Head of caudate nucleus (tissue), 42 donors: ENCODE data around the gene IREB2.
"Not testable (repeated sequence)": the region's sequence is repeated elsewhere in the genome, so short reads cannot be mapped to it uniquely, and the experiment has no call there.

Experiments used
- DNase-seq, 42 donors: peaks; one replicate each; pipeline versions ENCODE4 v3.0.0 to v3.0.0-alpha.2; 2020 to 2021; ENCODE audit warnings: mixed read lengths in 7 of 42
- intact Hi-C: fragments of 100-400 bp; cut with DNase I; formaldehyde crosslinking; loops from one replicate; pipeline ENCODE4 v1.15.0; 2022

Gene IREB2

DNA sequence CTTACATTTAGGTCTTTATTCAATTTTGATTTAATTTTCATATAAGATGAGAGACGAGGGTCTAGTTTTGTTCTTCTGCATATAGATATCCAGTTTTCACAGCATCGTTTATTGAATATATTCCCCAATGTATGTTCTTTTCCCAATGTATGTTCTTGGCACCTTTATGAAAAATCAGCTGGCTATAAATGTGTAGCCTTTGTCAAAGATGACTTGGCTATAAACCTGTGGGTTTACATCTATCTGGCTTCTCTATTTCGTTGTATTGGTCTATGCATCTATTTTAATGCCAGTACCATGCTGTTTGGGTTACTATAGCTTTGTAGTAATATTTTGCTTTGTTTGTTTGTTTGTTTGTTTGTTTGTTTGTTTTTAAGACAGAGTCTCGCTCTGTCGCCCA is 11.7 kb upstream of the IREB2 start:
- no peak for DNase-seq
- intact Hi-C loops, result loop anchor here (10.0 kb wide), 1 partner anchor 59 kb away; no protein-coding TSS in a partner anchor

DNA sequence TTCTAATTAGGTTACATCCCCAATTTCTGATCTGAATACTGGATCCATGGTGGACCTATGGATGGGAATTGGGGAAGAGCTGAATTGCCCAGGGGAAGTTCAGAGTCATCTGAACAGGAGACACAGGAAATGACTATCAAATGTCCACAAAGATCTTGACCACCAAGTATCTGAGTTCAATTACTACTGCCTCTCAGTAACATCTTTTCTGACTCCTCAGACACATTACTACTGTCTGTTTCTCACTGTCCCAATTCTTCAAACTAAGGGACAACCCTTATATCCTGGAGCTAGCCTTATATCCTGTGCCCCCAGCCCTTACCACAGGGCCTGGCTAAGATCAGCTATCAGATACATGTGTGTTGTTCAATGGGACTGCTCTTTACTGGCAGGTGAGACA is 10.1 kb upstream of the IREB2 start:
- intact Hi-C loops, result loop anchor here (10.0 kb wide), 1 partner anchor 57 kb away; no protein-coding TSS in a partner anchor
- DNase-seq, result no peak

DNA sequence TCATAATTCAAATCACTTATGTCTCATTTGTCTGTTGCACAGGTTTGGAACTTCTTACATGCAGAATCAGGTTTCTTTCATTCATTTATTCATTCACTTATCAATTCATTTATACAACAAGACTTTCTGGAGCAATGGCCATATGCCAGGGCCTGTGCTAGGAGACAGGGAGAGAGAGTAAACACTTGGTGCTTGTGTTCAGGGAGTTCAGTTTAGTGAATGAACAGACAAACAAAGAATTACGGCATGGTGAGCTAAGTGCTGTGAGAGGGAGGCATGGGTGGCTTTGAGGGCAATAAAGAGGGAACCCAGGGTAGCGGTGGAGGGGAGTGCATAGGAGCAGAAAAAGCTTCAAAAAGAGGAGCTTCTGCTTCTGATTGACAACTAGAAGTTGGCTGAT is 8.5 kb upstream of the IREB2 start:
- DNase-seq, result peak in 2 of 42 donors; percentile 16
- intact Hi-C loops, result loop anchor here (10.0 kb wide), 1 partner anchor 55 kb away; no protein-coding TSS in a partner anchor

DNA sequence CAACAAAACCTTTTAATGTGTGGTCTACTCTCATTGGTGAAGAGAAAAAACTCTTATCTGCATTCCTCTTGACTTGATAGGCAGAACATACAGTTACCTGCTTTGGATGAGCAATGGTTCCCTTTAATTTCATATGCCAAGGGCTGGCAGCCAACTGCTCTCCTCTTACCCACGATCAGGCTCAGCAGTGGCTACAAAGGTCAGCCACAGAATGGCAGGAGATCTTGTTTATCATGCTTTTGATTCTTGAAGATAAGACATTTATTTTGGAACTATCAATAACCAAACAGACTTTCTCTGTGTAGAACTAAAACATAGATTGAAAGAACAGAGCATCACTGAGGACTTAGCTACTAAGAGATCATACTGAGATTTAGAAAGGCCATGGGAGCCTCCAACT is 6.1 kb upstream of the IREB2 start:
- no peak for DNase-seq
- intact Hi-C loops, result no loop called here

DNA sequence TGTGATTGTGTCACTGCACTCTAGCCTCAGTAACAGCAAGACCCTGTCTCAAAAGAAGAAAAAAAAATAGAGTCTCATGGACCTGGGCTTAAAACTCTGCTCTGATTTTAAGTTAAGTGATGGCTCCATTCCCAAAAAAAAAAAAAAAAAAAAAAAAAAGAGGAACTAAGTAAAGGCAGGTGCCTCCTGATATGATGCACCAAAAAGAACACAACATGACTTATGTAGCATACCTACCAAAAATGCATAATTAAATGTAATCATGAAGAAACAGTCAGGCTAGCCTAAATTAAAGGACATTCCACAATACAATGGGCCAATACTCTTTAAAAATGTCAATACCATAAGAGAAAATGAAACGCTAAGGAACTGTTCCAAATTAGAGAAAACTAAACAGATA is 5.4 kb upstream of the IREB2 start:
- no peak for DNase-seq
- intact Hi-C loops, result no loop called here

DNA sequence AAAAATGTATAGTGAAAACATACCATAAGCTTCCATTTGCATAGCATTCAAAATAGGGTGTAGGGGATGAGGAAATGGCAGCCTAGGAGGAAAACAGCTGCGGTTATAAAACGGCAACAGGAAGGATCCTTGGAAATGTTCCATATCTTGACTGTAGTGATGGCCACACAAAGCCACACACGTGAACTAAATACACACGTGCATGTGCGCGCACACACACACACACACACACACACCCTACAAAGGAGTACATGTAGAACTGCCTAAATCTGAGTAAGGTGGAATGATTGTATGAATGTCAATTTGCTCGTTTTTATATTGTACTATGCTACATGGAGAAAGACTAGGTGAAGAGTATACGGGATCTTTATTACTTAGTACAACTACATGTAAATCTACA is 3.9 kb upstream of the IREB2 start:
- intact Hi-C loops, result no loop called here
- DNase-seq, result no peak

DNA sequence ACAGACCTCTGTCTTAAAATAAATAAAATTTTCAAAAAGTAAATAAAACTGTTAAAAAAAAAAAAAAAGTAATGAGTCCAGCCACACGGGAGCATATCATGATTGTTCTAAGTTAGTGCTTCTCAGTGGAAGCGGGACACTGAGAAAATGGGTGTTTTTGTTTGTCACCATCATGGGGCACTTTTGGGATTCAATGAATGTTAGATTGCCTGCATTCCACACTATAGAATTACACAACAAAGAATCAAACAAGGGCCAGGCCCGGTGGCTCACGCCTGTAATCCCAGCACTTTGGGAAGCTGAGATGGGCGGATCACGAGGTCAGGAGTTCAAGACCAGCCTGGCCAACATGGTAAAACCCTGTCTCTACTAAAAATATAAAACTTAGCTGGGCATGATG is 3.3 kb upstream of the IREB2 start:
- DNase-seq, result not testable (repeated sequence)
- intact Hi-C loops, result loop anchor here (5.0 kb wide), 2 partner anchors 103 to 132 kb away; no protein-coding TSS in a partner anchor

DNA sequence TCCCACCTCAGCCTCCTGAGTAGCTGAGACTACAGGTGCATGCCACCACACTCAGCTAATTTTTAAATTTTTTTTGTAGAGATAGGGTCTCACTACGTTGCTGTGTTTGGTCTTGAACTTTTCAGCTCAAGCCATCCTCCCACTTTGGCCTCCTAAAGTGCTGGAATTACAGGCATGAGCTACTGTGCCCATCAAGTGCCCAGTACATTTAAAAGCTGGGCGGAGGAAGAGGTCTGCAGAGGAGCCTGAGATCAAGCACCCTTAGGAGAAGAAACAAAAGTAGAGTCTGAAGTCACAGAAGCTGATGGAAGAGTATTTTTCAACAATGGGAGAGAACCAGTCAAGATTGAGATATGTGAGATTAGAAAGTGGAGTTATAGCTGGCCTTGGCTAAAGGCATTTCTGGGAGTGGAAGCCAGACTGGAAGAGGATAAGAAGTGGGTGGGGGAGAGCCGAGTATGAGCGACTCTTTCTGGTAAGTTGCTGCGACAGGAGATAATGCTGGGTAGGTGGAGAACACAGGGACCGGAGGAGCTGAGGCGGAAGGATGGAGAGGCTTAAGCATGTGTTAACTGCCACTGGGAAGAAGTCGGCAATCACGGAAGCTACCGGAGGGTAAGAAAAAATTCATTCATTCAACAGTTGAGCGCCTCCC is 782 bp upstream of the IREB2 start:
- intact Hi-C loops, result loop anchor here (5.0 kb wide), 2 partner anchors 100 to 135 kb away; no protein-coding TSS in a partner anchor
- no peak for DNase-seq

DNA sequence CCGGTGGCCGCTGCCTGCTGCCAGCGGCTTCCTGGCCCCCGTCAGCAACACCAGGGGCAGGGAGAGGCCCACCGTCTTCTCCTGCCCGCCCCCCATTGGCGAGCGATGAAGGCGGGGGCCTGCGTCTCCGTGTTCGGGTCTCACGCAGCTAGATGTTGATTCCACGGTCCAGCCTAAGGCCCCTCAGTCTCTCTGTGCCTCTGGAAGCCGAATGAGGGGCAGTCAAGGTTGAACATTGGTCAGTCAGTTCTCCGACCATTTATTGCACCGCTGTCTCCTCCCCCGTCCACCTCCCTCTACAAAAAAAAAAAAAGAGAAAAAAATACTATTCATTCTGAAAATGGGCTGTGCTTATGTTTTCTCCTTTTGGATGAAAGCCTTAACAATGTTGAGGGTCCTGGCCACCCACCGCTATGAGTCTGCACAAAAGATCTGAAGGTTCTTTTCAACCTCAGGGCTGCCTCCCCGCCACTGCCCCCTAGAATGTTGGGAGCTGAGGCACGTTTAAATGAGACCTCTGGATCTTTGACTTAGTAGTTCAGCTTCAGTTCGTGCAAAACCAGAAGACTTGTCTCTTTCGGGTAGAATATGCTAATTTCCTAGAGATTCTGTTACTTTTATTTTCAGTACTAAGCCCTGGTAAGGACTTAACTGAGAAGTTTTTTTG is 736 bp downstream of the IREB2 start:
- intact Hi-C loops, result loop anchor here (5.0 kb wide), 2 partner anchors 99 to 136 kb away; no protein-coding TSS in a partner anchor
- DNase-seq, result peak in 17 of 42 donors; percentile 7 to 52 (median 23)

DNA sequence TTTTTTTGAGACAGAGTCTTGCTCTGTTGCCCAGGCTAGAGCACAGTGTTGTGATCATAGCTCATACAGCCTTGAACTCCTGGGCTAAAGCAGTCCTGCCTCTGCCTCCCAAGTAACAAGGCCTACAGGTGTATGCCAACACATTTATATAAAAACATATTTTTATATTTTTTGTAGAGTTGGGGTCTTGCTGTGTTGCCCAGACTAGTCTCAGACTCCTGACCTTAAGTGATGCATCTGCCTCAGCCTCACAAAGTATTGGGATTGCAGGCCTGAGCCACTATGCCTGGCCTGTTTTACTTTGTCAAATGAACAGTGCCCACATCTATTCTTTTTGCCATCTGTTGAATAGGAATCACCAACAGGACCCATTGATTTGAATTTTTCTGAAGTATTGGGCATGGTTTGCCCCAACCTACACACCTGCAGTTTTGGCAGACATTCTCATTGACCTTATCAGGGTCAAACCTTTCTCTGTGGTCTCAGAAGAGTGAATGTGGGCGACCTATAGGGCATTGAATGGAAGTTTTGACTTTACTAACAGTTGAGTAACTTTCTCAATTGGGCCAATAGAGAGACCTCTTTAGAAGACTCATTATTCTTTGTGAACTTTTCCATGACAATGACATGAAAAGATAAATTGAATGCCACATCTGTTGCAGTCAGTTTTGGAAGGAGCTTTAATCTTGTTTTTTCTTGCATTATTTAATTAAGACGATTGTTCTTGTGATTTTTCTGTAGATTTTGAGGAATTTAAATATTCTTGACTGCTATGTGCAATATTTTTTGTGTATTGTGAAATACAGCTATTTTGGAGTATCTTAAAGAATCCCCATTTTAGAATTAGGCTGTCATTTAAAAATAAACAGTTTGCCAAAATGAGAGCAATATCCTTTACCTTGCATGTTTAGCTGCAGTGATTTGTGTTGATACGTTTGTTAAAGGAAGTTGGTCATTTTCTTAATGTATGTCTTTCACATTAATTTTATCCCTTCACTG is 2.7 kb downstream of the IREB2 start:
- DNase-seq, result no peak
- intact Hi-C loops, result no loop called here

DNA sequence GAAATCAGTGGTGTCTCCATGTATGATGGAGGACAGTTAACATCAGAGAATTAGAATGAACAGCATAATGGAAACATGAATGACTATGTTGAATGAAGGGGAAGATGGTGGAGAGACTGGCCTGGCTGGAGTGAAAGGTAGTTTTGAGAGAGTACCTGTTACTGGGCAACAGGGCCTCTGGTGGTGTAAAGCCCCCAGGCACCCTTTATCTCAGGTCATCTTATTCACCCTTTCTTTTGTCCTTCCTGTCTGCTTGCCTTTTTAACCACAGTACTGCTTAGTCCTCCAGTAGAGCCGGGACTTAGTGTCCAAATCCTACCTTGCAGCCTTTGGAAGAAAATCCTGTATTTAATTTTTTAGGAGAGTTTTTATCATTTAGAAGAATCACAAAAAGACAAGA is 6.2 kb downstream of the IREB2 start:
- no peak for DNase-seq
- intact Hi-C loops, result no loop called here

DNA sequence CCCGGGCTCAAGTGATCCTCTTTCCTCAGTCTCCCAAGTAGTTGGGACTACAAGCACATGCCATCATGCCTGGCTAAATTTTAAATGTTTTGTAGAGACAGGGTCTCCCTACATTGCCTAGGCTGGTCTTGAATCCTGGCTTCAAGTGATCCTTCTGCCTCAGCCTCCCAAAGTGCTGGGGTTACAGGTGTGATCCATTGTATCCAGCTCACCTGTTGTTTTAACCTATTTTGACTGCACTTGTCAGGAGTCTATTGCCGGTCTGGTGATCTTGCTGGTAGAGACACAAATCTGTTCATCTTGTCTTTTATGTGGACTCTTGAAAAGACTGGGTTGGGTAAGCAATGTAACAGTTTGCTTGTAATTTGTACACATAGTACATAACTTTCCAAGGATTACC is 7.9 kb downstream of the IREB2 start:
- no peak for DNase-seq
- intact Hi-C loops, result no loop called here

DNA sequence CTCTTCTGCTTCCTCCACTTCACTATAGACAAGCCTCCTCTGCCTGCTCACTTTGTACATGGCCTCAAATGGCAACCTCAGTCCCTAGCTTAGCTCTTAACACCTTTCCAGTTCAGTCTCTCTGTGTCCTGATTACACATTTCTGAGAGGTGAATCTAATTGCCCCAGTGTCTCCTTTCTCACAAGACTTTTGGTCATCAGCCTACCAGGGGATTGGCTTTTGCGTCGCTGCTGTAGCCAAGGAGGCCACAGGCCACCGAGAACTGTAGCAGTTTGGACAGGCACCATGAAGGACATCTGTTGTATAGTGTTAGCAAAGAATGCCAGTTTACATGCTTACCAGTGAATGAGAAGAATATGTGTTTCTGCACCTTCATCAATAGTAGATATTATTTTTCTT is 8.5 kb downstream of the IREB2 start:
- intact Hi-C loops, result no loop called here
- DNase-seq, result no peak

DNA sequence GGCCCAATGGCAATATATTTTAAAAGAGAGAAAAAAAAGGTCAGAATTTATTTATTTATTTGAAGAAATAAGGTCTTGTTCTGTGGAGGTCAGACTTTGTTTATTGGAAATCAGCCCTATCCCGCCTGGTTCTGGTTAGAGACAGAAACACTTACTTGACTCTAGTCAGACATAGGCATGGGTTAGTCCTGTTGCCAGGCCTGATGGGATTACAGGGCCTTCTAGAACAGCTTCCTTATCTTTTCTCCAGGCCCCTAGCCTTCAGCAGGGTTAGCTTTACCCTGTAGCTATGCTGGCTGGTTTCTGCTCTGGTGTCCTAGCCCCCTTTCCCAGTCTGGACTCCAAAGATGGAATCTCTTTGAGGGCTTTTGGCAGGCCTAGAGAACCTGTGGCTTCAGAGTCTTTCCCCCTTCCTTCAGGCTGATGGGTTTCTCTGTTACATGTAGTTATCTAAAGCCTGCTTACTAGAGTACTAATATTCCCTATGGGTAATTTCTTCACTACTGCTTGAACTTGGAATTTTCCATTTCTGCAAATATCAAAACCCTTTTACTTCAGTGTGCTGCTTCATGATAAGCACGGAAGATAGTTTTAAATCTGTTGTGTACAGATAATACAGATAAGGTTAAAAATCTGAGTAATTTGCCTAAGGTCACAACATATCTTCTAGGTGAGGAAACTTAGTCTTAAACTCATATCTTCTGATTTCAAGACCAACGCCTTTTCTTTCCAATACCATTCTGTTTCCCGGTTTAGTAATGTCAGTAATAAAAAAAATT is 10.6 kb downstream of the IREB2 start:
- intact Hi-C loops, result no loop called here
- no peak for DNase-seq

DNA sequence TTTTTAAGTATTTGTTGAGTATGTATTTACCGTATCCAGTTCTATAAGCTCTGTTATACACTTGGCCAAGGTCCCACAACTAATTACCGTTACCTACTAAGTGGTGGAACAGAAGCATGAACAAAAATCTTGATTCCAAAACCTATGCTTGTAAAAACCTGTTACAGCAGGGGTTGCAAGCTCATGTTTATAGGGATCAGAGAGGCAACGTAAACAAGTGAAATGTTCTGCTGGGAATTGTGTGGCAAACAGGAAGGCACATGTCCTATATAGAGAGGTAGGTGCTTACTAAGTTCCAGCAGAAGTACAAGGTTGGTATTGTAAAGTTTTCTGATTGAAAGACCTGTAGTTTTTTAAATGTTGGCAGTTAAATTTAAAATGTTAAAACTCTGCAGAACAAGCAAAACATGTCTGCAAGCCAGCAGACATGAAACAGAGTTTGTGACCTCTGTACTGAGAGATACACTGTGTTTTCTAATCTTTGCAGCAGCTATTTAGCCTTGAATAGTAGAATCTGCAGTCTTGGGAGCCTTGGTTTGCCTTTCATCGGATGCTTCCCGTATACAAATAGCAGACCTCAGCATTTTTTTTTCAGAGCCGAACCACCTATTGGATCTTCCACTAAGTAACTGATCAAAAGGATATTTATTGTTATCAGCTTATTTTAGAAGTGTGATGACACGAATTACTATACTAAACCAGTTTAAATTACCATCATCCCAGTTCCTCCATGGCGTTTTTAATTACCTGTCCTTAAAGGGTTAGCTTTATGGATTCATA is 11.4 kb downstream of the IREB2 start:
- intact Hi-C loops, result no loop called here
- DNase-seq, result no peak

DNA sequence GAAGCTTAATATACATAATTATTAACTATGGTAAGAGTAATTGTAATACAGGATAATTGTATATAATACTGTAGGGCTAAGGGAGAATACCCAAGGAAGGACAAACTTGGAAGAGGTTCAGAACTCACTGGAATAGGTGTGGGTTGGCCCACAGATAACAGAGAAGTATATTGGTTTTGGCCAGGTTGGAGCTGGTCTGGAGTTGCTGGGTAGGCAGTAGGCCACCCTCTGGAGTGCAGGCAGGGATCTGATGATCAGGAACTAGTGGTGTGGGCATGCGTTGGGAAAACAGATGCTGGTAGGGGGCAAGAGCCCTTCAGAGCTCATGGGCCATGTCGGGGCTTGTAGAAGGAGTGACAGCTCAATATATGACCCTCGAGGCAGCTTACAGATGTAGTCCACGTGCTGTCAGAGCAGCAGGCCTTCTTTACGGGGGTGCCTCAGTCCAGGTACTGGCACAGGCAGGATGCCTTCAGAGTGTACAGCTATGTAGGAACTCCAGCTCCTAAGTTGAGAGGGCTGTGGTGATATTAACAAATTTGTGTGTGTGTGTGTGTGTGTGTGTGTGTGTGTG is 12.4 kb downstream of the IREB2 start:
- intact Hi-C loops, result no loop called here
- no peak for DNase-seq

DNA sequence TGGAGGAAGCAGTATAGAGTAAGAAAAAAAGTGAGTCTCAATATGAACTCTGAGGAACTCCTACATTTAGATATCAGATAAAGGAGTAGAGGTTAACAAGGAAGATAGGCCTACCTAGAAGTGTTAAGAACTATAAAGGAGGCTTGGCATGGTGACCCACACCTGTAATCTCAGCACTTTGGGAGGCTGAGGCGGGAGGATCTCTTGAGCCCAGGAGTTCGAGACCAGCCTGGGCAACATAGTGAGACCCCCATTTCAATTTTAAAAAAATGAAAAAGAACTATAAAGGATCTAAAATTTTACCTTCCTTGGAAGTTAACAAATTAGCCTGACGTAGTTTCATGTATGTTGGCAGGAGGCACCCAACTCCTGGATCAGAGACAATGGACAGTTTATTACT is 14.5 kb downstream of the IREB2 start:
- intact Hi-C loops, result no loop called here
- DNase-seq, result no peak

DNA sequence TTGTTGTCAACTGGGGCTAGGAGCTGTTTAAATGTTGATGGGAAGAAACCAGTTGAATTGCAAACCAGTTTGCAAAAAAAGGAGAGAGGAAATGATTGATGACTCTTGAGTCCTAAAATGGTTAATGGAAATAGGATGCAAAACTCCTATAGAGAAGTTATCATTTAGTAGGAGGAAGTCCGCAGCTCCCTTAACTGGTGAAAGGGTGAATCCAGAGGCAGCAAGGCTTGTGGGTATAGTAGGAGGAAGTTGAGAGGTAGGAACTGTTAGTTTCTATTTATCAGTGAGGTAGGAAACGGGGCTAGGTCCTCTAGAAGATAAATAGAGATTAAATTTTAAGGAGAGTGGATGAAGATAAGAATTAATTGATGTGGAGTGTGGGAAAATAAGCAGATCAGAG is 15.4 kb downstream of the IREB2 start:
- peak in 1 of 42 donors; percentile 6 for DNase-seq
- intact Hi-C loops, result no loop called here
